ENCODE data around the gene CDNF.

CDNF gene

DNA sequence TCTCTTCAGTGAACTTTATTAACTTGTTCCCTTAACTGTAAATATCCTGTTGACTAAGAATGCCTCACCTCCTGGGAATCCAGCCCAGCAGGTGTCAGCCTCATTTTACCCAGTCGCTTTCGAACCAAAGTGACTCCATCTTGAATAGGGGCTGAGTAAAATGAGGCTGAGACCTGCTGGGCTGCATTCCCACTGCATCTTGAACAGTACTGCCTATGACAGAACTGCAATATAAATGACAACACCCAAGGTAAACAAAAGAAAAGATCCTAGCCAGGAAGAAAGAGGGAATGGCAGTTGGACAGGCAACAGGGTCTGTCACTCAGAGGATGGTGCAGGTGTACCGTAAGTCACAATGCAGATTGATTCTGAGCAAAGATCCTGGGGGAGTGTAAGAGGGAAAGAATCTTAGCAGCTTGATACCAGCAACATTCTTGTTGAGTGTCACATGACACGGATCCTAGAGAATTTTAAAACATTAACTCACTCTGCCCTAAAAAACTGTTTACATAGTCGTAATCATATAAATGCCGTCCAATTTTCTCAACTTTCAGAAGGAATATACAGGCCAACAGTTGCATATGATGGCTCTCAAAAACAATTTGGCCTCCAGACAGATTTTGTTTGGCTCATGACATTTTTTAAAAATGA is 58.7 kb downstream of the CDNF start:
- H3K4me3 ChIP-seq (ENCODE audit: control insufficient read depth, low read depth, low read length) = no peak overlapping the region
- TF ChIP-seq, protein P1, sequence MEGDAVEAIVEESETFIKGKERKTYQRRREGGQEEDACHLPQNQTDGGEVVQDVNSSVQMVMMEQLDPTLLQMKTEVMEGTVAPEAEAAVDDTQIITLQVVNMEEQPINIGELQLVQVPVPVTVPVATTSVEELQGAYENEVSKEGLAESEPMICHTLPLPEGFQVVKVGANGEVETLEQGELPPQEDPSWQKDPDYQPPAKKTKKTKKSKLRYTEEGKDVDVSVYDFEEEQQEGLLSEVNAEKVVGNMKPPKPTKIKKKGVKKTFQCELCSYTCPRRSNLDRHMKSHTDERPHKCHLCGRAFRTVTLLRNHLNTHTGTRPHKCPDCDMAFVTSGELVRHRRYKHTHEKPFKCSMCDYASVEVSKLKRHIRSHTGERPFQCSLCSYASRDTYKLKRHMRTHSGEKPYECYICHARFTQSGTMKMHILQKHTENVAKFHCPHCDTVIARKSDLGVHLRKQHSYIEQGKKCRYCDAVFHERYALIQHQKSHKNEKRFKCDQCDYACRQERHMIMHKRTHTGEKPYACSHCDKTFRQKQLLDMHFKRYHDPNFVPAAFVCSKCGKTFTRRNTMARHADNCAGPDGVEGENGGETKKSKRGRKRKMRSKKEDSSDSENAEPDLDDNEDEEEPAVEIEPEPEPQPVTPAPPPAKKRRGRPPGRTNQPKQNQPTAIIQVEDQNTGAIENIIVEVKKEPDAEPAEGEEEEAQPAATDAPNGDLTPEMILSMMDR (IDR thresholded peaks at IDR 0.05; ENCODE audit: control insufficient read depth, insufficient read depth, low read depth, low read length, missing control alignments) = no peak
- peak; percentile 3 for DNase-seq (ENCODE audit: low read depth)

GRCh38 chr10:14776546-14776945 is 61.3 kb downstream of the CDNF start:
- no peak overlapping the region for H3K4me3 ChIP-seq (ENCODE audit: control insufficient read depth, low read depth, low read length)
- DNase-seq (ENCODE audit: low read depth) = no peak
- TF ChIP-seq, protein P1 (IDR thresholded peaks at IDR 0.05; ENCODE audit: control insufficient read depth, insufficient read depth, low read depth, low read length, missing control alignments) = no peak

DNA sequence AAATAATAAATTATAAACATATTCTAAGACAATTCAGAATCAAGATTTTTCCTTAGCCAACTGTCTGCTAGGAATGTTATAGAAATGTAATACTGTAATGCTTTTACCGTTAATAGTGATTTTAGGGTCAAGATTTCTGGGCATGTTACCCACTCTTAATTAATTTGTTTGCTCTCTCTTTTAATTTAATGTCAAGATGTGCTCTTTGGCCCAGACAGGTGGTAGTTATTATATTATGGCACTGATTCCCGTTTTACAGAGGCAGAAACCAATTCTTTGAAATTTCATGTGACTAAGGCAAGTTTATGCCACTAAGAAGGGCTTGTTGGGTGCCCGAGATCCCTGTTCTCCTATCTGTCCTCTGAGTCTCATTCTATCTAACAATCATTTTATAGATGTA is 62.2 kb downstream of the CDNF start:
- H3K4me3 ChIP-seq (ENCODE audit: control insufficient read depth, low read depth, low read length) = no peak overlapping the region
- TF ChIP-seq, protein P1 (IDR thresholded peaks at IDR 0.05; ENCODE audit: control insufficient read depth, insufficient read depth, low read depth, low read length, missing control alignments) = no peak
- DNase-seq (ENCODE audit: low read depth) = no peak

- no peak for DNase-seq (ENCODE audit: low read depth)
- TF ChIP-seq, protein P1 (IDR thresholded peaks at IDR 0.05; ENCODE audit: control insufficient read depth, insufficient read depth, low read depth, low read length, missing control alignments) = no peak
- H3K4me3 ChIP-seq (ENCODE audit: control insufficient read depth, low read depth, low read length) = no peak within 1 kb of the TSS
Observed at GRCh38 chr10:14774797-14775196, 63.0 kb downstream of the CDNF start, which contains the start of gene FAM107B. FAM107B (minus strand) TSS chr10:14774897; CDS start chr10:14774663, 234 bp downstream.

DNA sequence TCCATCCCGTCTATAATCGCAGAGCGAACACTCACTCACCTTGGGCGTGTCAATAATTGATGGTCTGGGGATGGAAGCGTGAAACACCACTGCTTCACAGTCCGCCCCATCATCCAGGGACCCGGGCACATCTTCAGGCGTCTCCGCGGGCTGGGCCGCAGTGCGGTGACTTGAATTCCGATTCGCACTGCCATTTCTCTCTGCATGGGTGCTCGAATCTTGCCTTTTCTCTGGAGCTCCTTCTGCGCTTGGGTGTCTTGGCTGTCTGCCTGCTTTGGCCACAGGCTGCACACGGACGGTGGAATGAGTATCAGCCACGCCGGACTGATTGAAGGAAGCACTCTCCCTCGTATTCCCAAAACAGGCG is 63.6 kb downstream of the CDNF start:
- no peak for DNase-seq (ENCODE audit: low read depth)
- TF ChIP-seq, protein P1 (IDR thresholded peaks at IDR 0.05; ENCODE audit: control insufficient read depth, insufficient read depth, low read depth, low read length, missing control alignments) = no peak
- no peak overlapping the region for H3K4me3 ChIP-seq (ENCODE audit: control insufficient read depth, low read depth, low read length)

DNA sequence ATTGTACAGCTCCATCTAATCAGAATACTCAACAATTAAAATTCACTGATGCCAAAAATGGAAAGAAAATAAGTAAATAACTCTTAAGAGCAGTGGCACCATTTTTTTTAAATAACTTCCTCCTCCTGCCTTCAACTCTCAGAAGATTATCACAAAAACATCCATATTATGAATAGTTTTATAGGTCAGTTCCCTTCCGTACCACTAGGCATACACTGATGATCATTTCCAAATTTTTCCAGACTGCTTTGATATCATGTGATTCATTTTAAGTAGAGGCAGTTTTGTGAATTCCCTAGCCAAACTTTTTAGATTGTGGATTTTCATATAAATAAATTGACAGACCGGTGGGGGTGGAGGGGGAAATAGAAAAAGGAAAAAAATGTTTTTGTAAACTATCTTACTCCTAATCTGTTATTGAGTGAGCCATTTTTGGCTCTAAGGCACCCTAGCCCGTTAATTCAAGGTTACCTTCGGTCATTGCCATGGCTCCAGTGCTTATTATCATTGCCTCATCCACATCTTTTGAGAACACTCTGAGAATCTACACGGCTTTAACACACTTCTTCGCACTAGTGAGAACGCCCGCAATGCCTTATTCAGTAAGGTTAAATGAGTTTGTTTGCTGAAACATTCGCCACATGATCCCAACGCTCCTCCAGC is 64.2 kb downstream of the CDNF start:
- H3K4me3 ChIP-seq (ENCODE audit: control insufficient read depth, low read depth, low read length) = no peak overlapping the region
- no peak for DNase-seq (ENCODE audit: low read depth)
- TF ChIP-seq, protein P1 (IDR thresholded peaks at IDR 0.05; ENCODE audit: control insufficient read depth, insufficient read depth, low read depth, low read length, missing control alignments) = no peak
